B cell (primary cell): ENCODE data around the gene SGCG.

Experiments used
- CTCF ChIP-seq: fragments of 200-600 bp; IDR thresholded peaks from one replicate; pipeline ENCODE4 v1.8.0; 2022; ENCODE audit warnings: antibody characterized with exemption, mild to moderate bottlenecking
- EZH2 ChIP-seq: IDR thresholded peaks from 2 replicates; pipeline ENCODE4 v1.6.1; 2012; ENCODE audit warnings: borderline replicate concordance, low read depth, mild to moderate bottlenecking, moderate library complexity, low read length; ENCODE audit not compliant: insufficient read depth, poor library complexity, severe bottlenecking

GRCh38 chr13:23212671-23213070 lies 31.9 kb downstream of the SGCG start:
- TF ChIP-seq EZH2: no peak
- TF ChIP-seq CTCF: no peak
